Stimulated activated CD8-positive, alpha-beta memory T cell treated with anti-CD3 and anti-CD28 coated beads, Interleukin-15, amount 100 ng/mL, for 1 hour (primary cell): ENCODE results near the gene RSPO1.

Experiments
- DNase-seq: peaks from one replicate; pipeline ENCODE4 v3.0.0-alpha.2; 2020; ENCODE audit warnings: low read depth

The RSPO1 gene

DNA sequence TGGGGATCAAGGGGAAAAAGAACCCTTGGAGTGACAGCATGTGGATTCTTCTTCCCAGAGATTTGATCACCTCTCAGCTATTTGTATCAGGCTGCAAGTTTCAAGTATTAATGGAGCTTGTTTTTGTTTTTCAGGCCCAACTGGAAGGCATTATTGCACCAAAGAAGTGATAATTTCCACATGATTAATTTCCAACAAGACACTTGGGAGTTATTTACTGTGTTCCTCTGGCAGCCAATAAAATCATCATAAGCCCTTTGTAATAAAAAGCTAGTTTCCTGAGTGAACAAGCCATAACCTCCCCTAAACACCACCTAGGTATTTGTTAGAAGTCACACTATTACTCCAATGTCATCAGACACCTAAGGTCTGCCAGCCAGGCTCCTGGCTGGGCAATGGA lies 69.8 kb downstream of the RSPO1 start:
- no peak for DNase-seq

DNA sequence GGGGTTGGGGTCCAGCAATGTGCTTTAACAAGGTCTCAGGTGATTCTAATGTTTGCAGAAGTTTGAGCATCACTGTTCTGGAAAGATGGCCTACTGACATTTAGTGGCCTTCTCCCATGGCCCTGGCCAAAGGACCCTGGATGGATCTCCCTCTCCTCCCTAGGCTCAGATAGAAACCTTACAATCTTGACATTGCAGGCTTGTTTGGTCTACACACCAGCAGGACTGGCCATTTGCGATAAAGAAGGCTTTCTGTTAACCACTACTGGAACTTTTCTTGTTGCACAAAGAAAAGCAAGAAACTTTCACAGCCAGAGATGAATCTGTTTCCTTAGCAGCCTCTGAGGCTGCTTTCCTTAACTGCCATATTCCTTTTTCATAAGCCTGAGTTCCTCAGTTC lies 71.7 kb downstream of the RSPO1 start:
- no peak for DNase-seq
